ENCODE data around the gene RWDD4.

The RWDD4 gene

GRCh38 chr4:183599284-183599683, 59.7 kb downstream of the RWDD4 start:
- DNase-seq: no peak

GRCh38 chr4:183596067-183596757, 62.8 kb downstream of the RWDD4 start:
- peak; percentile 58 for DNase-seq

- DNase-seq: no peak
Measured at GRCh38 chr4:183594823-183595222, 64.2 kb downstream of the RWDD4 start.

GRCh38 chr4:183591301-183591700, 67.7 kb downstream of the RWDD4 start:
- no peak for DNase-seq
